Lung (tissue), 12 donors: Measurements from ENCODE around the gene LLGL2. TPM values are rescaled to one million over a fixed set of nuclear protein-coding genes. Genes with fewer than 3 reads are reported as not detected.

Experiments
- ATAC-seq: fragments of 200-7000 bp; cut with Tn5 transposase; one replicate; pipeline ENCODE4 v1.9.1; 2020; ENCODE audit warnings: moderate number of reproducible peaks; ENCODE audit not compliant: insufficient read depth, low FRiP score
- DNase-seq, 3 donors: peaks; one replicate each; pipeline ENCODE4 v3.0.0-alpha.2; 2013 to 2017
- H3K27ac ChIP-seq, 2 donors: one replicate each; pipeline ENCODE4 v1.5.1; 2013; ENCODE audit warnings: mild to moderate bottlenecking in 2 of 2, moderate library complexity in 2 of 2, control low read depth in 1 of 2, inconsistent platforms in 1 of 2, low read depth in 1 of 2, low read length in 1 of 2
- H3K27me3 ChIP-seq, 3 donors: one replicate each; pipeline ENCODE4 v1.5.1; 2013; ENCODE audit warnings: low read length in 2 of 3; ENCODE audit not compliant: control insufficient read depth in 3 of 3, insufficient read depth in 3 of 3
- H3K36me3 ChIP-seq, 4 donors: one replicate each; pipeline ENCODE4 v1.5.1; 2013; ENCODE audit warnings: low read length in 4 of 4, mild to moderate bottlenecking in 1 of 4, moderate library complexity in 1 of 4; ENCODE audit not compliant: control insufficient read depth in 4 of 4, insufficient read depth in 4 of 4
- H3K4me1 ChIP-seq, 5 donors: one replicate each; pipeline ENCODE4 v1.5.1; 2013; ENCODE audit warnings: low read length in 5 of 5, mild to moderate bottlenecking in 2 of 5, moderate library complexity in 1 of 5; ENCODE audit not compliant: control insufficient read depth in 5 of 5, insufficient read depth in 5 of 5
- H3K4me3 ChIP-seq: one replicate; pipeline ENCODE4 v1.5.1; 2013; ENCODE audit warnings: mild to moderate bottlenecking, control low read depth, moderate library complexity
- H3K9ac ChIP-seq, 2 donors: one replicate each; pipeline ENCODE4 v1.5.1; 2013; ENCODE audit warnings: low read length in 2 of 2, control low read depth in 1 of 2; ENCODE audit not compliant: insufficient read depth in 1 of 2
- H3K9me3 ChIP-seq, 4 donors: one replicate each; pipeline ENCODE4 v1.5.1; 2013; ENCODE audit warnings: low read length in 3 of 4, mild to moderate bottlenecking in 1 of 4, moderate library complexity in 1 of 4; ENCODE audit not compliant: control insufficient read depth in 4 of 4, insufficient read depth in 3 of 4
- WGBS, 2 donors: extraction: QIAGEN DNeasy Blood & Tissue Kit; methylation state at CpG; one replicate each; pipeline ENCODE4 v1.1.7; 2013; 5-methylcytosine and 5-hydroxymethylcytosine counted together
- polyA plus RNA-seq, 2 donors: library from polyadenylated mRNA; stranded (reverse); fragments of 200-250 nt; gene quantifications; one replicate each; pipeline ENCODE4 v1.2.1, GENCODE V29; 2013
- total RNA-seq, 2 donors: library from RNA; depleted of rRNA in 1 of 2; stranded (reverse); fragments of >200 nt in 1 of 2; gene quantifications; one replicate each; pipeline ENCODE4 v1.2.1, GENCODE V29; 2014 to 2021
- TF ChIP-seq, protein P1 (sequence below): IDR thresholded peaks from 2 replicates; pipeline ENCODE4 v1.5.1; 2012; ENCODE audit warnings: mild to moderate bottlenecking; ENCODE audit errors: control extremely low read depth, extremely low read depth
- donor health status: control.
- donor health status: control.
- donor health status: Bipolar disorder and iron deficiency.
- donor health status: healthy.
- donor health status: DM: yes; HTN: yes; CAD: no.

The LLGL2 gene
- total and polyA plus RNA-seq, 4 donors, result 80.5 to 199 (median 149) TPM

DNA sequence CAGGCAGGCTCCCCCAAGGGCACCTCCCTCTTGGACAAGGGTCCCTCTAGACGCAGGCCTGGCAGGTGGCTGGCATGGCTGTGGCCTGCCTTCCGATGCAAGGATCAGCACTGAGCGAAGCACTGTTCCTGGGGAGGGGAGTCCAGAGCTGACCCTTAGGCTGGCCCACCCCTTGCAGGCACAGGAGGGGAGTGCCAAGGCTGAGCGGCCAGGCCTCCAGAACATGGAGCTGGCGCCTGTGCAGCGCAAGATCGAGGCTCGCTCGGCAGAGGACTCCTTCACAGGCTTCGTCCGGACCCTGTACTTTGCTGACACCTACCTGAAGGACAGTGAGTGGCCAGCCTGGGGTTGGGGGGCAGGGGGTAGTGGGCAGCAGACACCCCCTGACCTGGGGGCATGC, 45.3 kb downstream of the LLGL2 start:
- peaks cover 0 to 54% (median 0%) of the 10 kb centered on the region in 4 donors for H3K36me3 ChIP-seq
- TF ChIP-seq, protein P1, sequence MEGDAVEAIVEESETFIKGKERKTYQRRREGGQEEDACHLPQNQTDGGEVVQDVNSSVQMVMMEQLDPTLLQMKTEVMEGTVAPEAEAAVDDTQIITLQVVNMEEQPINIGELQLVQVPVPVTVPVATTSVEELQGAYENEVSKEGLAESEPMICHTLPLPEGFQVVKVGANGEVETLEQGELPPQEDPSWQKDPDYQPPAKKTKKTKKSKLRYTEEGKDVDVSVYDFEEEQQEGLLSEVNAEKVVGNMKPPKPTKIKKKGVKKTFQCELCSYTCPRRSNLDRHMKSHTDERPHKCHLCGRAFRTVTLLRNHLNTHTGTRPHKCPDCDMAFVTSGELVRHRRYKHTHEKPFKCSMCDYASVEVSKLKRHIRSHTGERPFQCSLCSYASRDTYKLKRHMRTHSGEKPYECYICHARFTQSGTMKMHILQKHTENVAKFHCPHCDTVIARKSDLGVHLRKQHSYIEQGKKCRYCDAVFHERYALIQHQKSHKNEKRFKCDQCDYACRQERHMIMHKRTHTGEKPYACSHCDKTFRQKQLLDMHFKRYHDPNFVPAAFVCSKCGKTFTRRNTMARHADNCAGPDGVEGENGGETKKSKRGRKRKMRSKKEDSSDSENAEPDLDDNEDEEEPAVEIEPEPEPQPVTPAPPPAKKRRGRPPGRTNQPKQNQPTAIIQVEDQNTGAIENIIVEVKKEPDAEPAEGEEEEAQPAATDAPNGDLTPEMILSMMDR, result no peak
- no peaks in the 10 kb centered on the region for H3K4me1 ChIP-seq
- H3K27me3 ChIP-seq, result no peaks in the 10 kb centered on the region
- no peak overlapping the region for H3K9ac ChIP-seq
- ATAC-seq (no peak), DNase-seq (no peak)
- no peaks in the 10 kb centered on the region for H3K9me3 ChIP-seq
- no peak overlapping the region for H3K4me3 ChIP-seq
- H3K27ac ChIP-seq, result peak overlapping the region in 1 of 2 donors; percentile 21
- 90 to 92% methylated on average over 11 of the region's 11 CpGs for WGBS, 2 donors

DNA sequence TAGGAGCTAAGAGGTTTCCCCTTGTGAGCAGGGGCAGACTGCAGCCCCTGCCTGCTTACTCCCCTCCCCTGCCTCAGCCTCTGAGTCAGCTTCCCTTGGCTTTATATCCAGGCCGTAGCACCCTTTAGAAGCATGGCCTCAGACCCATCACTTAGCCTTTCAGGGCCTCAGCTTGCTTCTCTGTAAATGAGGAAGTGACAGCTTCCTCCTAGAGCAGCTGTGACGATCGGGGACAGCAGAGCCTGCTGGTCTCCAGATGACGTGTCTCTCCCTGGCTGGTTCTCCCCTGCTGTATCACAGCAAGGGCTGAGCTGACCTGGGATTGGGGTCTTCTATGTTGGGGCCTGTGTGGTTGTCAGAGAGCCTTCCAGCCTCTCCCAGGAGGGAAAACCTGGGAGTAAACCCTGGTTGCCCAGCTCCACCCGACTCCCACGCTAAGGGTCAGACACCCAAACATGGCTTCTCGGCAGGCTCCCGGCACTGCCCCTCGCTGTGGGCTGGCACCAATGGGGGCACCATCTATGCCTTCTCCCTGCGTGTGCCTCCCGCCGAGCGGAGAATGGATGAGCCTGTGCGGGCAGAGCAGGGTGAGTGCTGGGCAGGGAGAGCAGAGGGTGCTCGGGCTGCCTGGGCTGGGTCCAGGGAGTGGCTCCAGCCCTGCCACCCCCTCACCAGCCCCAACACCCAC, 45.8 kb downstream of the LLGL2 start:
- peak; percentile 34 to 58 (median 35) for DNase-seq
- Histone ChIP-seq H3K4me1 (no peaks in the 10 kb centered on the region), H3K36me3 (peaks cover 0 to 49% (median 0%) of the 10 kb centered on the region in 4 donors), H3K9me3 (no peaks in the 10 kb centered on the region), H3K4me3 (no peak overlapping the region), H3K9ac (no peak overlapping the region), H3K27ac (peak overlapping the region in 1 of 2 donors; percentile 52), H3K27me3 (no peaks in the 10 kb centered on the region)
- 71 to 82% methylated on average over 15 of the region's 15 CpGs for WGBS, 2 donors
- ATAC-seq, result peak; percentile 72
- TF ChIP-seq, protein P1, result no peak

DNA sequence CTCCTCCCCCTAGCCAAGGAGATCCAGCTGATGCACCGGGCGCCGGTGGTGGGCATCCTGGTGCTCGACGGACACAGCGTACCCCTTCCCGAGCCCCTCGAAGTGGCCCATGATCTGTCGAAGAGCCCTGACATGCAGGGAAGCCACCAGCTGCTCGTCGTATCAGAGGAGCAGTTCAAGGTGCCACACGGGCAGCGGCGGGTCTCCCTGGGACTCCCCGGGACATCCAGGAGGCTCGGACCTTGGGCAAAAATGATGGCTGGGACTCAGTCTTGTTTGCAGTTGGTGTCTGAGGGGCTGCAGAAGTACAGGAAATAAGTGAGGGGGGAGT, 46.4 kb downstream of the LLGL2 start:
- H3K27ac ChIP-seq, result no peak overlapping the region
- WGBS, 2 donors, result 85 to 95% methylated on average over 14 to 16 of the region's 16 CpGs

More for the DNA sequence above, 46.4 kb downstream of the LLGL2 start:
- H3K9ac ChIP-seq, result no peak overlapping the region
- DNase-seq (no peak), ATAC-seq (no peak)
- H3K4me1 ChIP-seq, result no peaks in the 10 kb centered on the region
- no peaks in the 10 kb centered on the region for H3K27me3 ChIP-seq
- H3K4me3 ChIP-seq, result no peak overlapping the region
- H3K36me3 ChIP-seq, result peaks cover 0 to 47% (median 0%) of the 10 kb centered on the region in 4 donors
- no peaks in the 10 kb centered on the region for H3K9me3 ChIP-seq
- TF ChIP-seq, protein P1, result no peak
